Measurements from ENCODE around the gene RDM1.

GRCh38 chr17:35918665-35919064 is 11.9 kb downstream of the RDM1 start:
- TF ChIP-seq GATA2 (IDR thresholded peaks at IDR 0.05; ENCODE audit: low read depth, low read length) (no peak), GATA3 (IDR thresholded peaks at IDR 0.05; ENCODE audit: low read depth, low read length) (no peak)

All from SH-SY5Y (cell line).